HG03439 (cell line): ENCODE measurements around the gene TLCD1.

Experiments used
- ATAC-seq: cut with Tn5 transposase; IDR thresholded peaks from one replicate; pipeline ENCODE4 v1.9.1; 2021; ENCODE audit warnings: mild to moderate bottlenecking, moderate library complexity; ENCODE audit not compliant: unreplicated experiment

TLCD1 gene

GRCh38 chr17:28689011-28689410, 37.0 kb downstream of the TLCD1 start:
- no peak for ATAC-seq

- no peak for ATAC-seq
Observed at GRCh38 chr17:28688481-28688880, 37.6 kb downstream of the TLCD1 start.

- ATAC-seq = no peak
Observed at GRCh38 chr17:28686296-28686695, 39.7 kb downstream of the TLCD1 start.

GRCh38 chr17:28685366-28685765, 40.7 kb downstream of the TLCD1 start:
- no peak for ATAC-seq

GRCh38 chr17:28684963-28685362, 41.1 kb downstream of the TLCD1 start:
- ATAC-seq = no peak

GRCh38 chr17:28682655-28683054, 43.4 kb downstream of the TLCD1 start:
- ATAC-seq = no peak

GRCh38 chr17:28675980-28676379, 50.1 kb downstream of the TLCD1 start:
- no peak for ATAC-seq

GRCh38 chr17:28675490-28675889, 50.5 kb downstream of the TLCD1 start:
- ATAC-seq = no peak
